Putamen (tissue), 1 donor: ENCODE data around the gene RHOA.
A peak's percentile ranks its signal among the peaks of the same experiment; 100 is the strongest.

Experiments
- DNase-seq: peaks from one replicate; pipeline ENCODE4 v3.0.0-alpha.2; 2016; ENCODE audit warnings: low spot score

RHOA gene

DNA sequence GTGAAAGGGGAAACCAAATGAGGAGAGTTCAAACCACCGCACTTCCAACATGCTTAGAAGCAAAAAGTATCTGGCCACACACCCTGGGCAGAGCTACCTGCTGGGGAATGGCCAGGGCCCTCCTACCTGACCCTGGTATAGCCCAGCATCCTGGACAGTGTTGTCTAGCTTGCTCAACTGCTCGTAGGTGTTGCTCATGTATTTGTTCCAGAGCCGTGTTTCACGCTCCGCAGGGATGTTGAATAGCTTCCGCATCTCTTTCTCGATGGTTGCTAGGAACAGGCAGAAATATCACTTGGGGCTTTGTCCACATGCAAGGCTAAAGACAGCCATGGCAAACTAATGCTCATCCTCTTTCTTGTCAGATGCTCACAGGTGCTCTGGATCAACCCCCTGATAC is 87.0 kb downstream of the RHOA start:
- no peak for DNase-seq

DNA sequence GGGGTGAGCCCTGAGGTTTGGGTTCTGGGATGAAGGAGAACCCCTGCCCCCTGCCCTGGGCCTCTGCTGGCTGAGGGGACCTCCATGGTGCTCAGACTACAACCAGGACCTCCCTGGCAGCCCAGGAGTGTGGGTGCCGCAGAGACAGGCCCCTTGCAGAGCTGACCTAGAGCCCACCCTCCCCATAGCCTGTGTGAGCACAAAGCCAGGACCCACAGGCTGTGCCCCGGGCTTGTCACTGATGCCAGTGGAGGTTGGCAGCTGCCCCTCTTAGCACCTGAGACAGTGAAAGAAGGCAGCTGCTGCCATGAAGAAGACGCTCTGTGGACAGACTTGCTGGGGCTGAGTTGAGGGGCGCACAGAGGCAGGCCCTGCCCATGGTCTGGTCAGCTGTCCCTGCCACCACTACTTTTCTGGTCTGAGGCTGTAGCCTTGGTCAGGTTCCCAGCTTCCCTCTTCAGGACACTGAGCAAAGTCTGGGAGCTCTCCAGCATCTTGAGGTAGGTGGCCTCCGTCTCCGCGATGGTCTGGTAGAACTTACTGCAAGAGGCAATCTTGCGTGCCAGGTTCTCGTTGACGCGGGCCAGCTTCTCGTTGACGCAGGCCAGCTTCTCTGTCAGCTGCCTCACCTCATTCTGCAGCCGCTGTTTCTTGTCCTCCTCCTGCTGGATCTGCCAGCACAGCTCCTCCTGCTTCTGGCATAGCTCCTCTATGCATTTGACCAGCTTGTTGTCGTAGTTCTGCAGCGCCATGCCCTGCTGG is 94.9 kb downstream of the RHOA start:
- peak; percentile 42 for DNase-seq

DNA sequence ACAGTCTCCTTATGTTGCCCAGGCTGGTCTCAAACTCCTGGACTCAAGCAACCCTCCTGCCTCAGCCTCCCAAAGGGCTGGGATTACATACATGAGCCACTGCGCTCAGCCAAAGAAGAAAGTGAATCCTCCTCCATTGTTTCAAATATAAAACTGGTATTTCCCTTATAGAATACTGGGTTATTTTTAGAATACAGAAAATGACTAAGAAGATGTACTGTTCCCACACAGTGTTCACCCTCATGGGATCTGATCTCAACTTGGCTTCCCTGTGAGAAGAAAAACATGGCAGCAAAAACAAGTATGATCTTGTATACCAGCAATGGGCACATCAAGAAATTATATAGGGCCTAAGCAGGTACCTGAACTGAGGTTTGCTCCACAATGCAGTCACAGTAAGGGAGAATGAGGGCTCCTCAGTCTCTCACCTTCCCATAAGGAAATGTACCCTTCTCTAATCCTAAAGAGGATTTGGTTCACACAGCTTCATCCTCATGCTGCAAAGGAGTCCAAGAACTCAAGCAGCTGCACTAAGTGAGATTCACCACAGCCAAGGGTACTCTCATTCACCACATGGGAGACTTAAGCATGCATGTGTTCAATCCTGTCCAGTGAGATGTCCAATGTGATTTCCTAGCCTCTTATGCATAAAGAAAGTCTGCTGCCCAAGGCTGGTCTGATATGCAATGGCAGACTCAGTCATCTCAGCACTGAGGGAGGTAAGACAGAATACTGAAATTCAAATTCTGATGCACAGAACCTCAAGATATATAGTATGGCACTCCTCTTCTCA is 97.7 kb downstream of the RHOA start:
- peak; percentile 59 for DNase-seq

DNA sequence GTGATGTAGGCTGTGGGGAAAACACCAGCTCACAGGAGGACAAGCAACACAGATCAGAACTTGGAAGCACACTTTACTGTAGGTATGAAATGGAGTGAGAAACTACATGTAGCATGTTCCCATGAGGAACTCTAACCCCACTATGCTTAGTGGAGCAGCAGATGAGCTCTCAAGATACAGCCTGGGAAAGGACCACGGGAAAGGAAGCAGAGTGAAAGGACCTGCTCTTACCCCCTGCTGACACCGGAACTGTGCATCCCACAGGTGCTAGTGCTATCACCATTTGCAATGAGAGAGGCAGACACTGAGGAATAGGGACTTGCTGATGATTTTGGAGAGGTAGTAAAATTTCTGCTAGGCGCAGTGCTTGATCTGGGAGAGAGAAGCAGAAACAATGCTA is 100.5 kb downstream of the RHOA start:
- no peak for DNase-seq

DNA sequence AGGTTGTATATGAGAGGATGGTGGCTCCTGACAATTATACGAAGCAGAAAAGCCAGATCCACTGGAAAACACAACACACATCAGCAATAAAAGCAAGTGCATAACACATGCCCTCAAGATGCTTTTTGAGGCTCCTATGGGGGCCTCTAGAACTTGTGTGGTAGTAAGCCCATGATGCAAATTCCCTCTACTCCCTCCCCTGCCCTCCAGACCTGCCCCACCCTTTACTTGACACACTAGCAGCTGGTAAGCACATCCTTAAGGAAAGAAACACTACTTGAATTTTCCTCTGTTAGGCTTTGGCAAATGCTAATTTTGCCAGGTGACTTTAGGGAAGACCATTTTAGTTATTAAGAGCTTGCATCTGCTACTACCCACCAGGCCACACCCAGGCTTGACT is 101.1 kb downstream of the RHOA start:
- no peak for DNase-seq
